Stimulated activated naive CD8-positive, alpha-beta T cell treated with anti-CD3 and anti-CD28 coated beads, Interleukin-15, amount 100 ng/mL, for 72 hours (primary cell): ENCODE measurements around the gene PKHD1.

Experiments
- ATAC-seq: fragments of 150-1000 bp; cut with Tn5 transposase; 2 replicates; pipeline ENCODE4 v1.10.0; 2021; ENCODE audit warnings: mild to moderate bottlenecking, moderate library complexity
- DNase-seq, 2 donors: peaks; one replicate each; pipeline ENCODE4 v3.0.0; 2021 to 2022
- H3K27ac Mint-ChIP-seq, 2 donors: one replicate each; pipeline ENCODE4 v1.8.0; 2022; ENCODE audit warnings: mild to moderate bottlenecking in 2 of 2, mixed read lengths in 2 of 2, moderate library complexity in 2 of 2
- H3K27me3 Mint-ChIP-seq: one replicate; pipeline ENCODE4 v1.8.0; 2022; ENCODE audit warnings: mixed read lengths
- H3K4me1 Mint-ChIP-seq: one replicate; pipeline ENCODE4 v1.8.0; 2022; ENCODE audit warnings: mild to moderate bottlenecking, mixed read lengths
- H3K4me3 Mint-ChIP-seq, 2 donors: one replicate each; pipeline ENCODE4 v1.8.0; 2022; ENCODE audit warnings: mild to moderate bottlenecking in 2 of 2, mixed read lengths in 2 of 2, moderate library complexity in 1 of 2
- H3K9me3 Mint-ChIP-seq, 2 donors: one replicate each; pipeline ENCODE4 v1.8.0; 2022; ENCODE audit warnings: mixed read lengths in 2 of 2

The PKHD1 gene

GRCh38 chr6:52115891-52116604, 28.6 kb upstream of the PKHD1 start:
- Mint-ChIP-seq H3K27ac (no peak overlapping the region), H3K27me3 (peaks cover 22% of the 10 kb centered on the region), H3K4me3 (no peak overlapping the region), H3K9me3 (peaks cover 15 to 20% of the 10 kb centered on the region in 2 donors), H3K4me1 (no peaks in the 10 kb centered on the region)
- no peak for ATAC-seq
- no peak for DNase-seq

GRCh38 chr6:52115145-52115741, 27.8 kb upstream of the PKHD1 start:
- DNase-seq, result no peak
- Mint-ChIP-seq H3K4me3 (no peak overlapping the region), H3K4me1 (no peaks in the 10 kb centered on the region), H3K27ac (no peak overlapping the region), H3K27me3 (peaks cover 23% of the 10 kb centered on the region), H3K9me3 (peaks cover 14 to 17% of the 10 kb centered on the region in 2 donors)
- ATAC-seq, result no peak

- H3K27me3 Mint-ChIP-seq, result peaks cover 45% of the 10 kb centered on the region
- no peak overlapping the region for H3K27ac Mint-ChIP-seq
- peaks cover 7 to 9% of the 10 kb centered on the region in 2 donors for H3K9me3 Mint-ChIP-seq
- no peaks in the 10 kb centered on the region for H3K4me1 Mint-ChIP-seq
- ATAC-seq (no peak), DNase-seq (no peak)
- no peak overlapping the region for H3K4me3 Mint-ChIP-seq
These were observed 21.8 kb upstream of the PKHD1 start for GRCh38 chr6:52109171-52109571.

- no peak for DNase-seq
- H3K9me3 Mint-ChIP-seq, result peaks cover 7 to 9% of the 10 kb centered on the region in 2 donors
- ATAC-seq, result no peak
- no peak overlapping the region for H3K4me3 Mint-ChIP-seq
- H3K27ac Mint-ChIP-seq, result no peak overlapping the region
- H3K4me1 Mint-ChIP-seq, result no peaks in the 10 kb centered on the region
- peaks cover 53% of the 10 kb centered on the region for H3K27me3 Mint-ChIP-seq
These were observed 20.7 kb upstream of the PKHD1 start for GRCh38 chr6:52108128-52108527.

GRCh38 chr6:52106994-52107393, 19.6 kb upstream of the PKHD1 start:
- ATAC-seq (no peak), DNase-seq (no peak)
- H3K9me3 Mint-ChIP-seq, result peaks cover 1 to 4% of the 10 kb centered on the region in 2 donors
- no peaks in the 10 kb centered on the region for H3K4me1 Mint-ChIP-seq
- H3K27ac Mint-ChIP-seq, result no peak overlapping the region
- peaks cover 61% of the 10 kb centered on the region for H3K27me3 Mint-ChIP-seq
- no peak overlapping the region for H3K4me3 Mint-ChIP-seq

GRCh38 chr6:52104979-52105378, 17.6 kb upstream of the PKHD1 start:
- H3K27me3 Mint-ChIP-seq, result peaks cover 70% of the 10 kb centered on the region
- H3K4me3 Mint-ChIP-seq, result no peak overlapping the region
- ATAC-seq (no peak), DNase-seq (no peak)
- no peaks in the 10 kb centered on the region for H3K4me1 Mint-ChIP-seq
- no peak overlapping the region for H3K27ac Mint-ChIP-seq
- no peaks in the 10 kb centered on the region for H3K9me3 Mint-ChIP-seq

- ATAC-seq (no peak), DNase-seq (no peak)
- Mint-ChIP-seq H3K4me1 (no peaks in the 10 kb centered on the region), H3K9me3 (no peaks in the 10 kb centered on the region), H3K4me3 (no peak overlapping the region), H3K27ac (no peak overlapping the region), H3K27me3 (peaks cover 63% of the 10 kb centered on the region)
These were observed 16.2 kb upstream of the PKHD1 start for GRCh38 chr6:52103623-52104022.

- H3K4me3 Mint-ChIP-seq, result no peak overlapping the region
- no peaks in the 10 kb centered on the region for H3K4me1 Mint-ChIP-seq
- H3K9me3 Mint-ChIP-seq, result no peaks in the 10 kb centered on the region
- no peak for ATAC-seq
- H3K27ac Mint-ChIP-seq, result no peak overlapping the region
- peaks cover 55% of the 10 kb centered on the region for H3K27me3 Mint-ChIP-seq
- DNase-seq, result no peak
These were observed 15.0 kb upstream of the PKHD1 start for GRCh38 chr6:52102405-52102804.

GRCh38 chr6:52098721-52099120, 11.3 kb upstream of the PKHD1 start:
- Mint-ChIP-seq H3K27ac (no peak overlapping the region), H3K4me1 (no peaks in the 10 kb centered on the region), H3K9me3 (peaks cover 7 to 8% of the 10 kb centered on the region in 2 donors), H3K4me3 (no peak overlapping the region), H3K27me3 (peaks cover 49% of the 10 kb centered on the region)
- no peak for DNase-seq
- no peak for ATAC-seq

- ATAC-seq (no peak), DNase-seq (no peak)
- Mint-ChIP-seq H3K27me3 (peaks cover 16% of the 10 kb centered on the region), H3K9me3 (peaks cover 0 to 5% of the 10 kb centered on the region in 2 donors), H3K4me1 (no peaks in the 10 kb centered on the region), H3K27ac (no peak overlapping the region), H3K4me3 (no peak overlapping the region)
These were observed 2.4 kb upstream of the PKHD1 start for GRCh38 chr6:52089758-52090348.

- H3K27ac Mint-ChIP-seq, result no peak overlapping the region
- H3K27me3 Mint-ChIP-seq, result peaks cover 23% of the 10 kb centered on the region
- ATAC-seq (no peak), DNase-seq (no peak)
- H3K4me3 Mint-ChIP-seq, result no peak overlapping the region
- no peaks in the 10 kb centered on the region for H3K9me3 Mint-ChIP-seq
- H3K4me1 Mint-ChIP-seq, result no peaks in the 10 kb centered on the region
These were observed 672 bp downstream of the PKHD1 start for GRCh38 chr6:52086741-52087140.

GRCh38 chr6:52081237-52081636, 6.2 kb downstream of the PKHD1 start:
- H3K9me3 Mint-ChIP-seq, result no peaks in the 10 kb centered on the region

GRCh38 chr6:52077961-52078625, 9.3 kb downstream of the PKHD1 start:
- no peaks in the 10 kb centered on the region for H3K4me1 Mint-ChIP-seq
- peaks cover 65% of the 10 kb centered on the region for H3K27me3 Mint-ChIP-seq
- no peak for ATAC-seq
- no peak overlapping the region for H3K27ac Mint-ChIP-seq
- no peak overlapping the region for H3K4me3 Mint-ChIP-seq
- no peak for DNase-seq
- H3K9me3 Mint-ChIP-seq, result no peaks in the 10 kb centered on the region

More at GRCh38 chr6:52081237-52081636, 6.2 kb downstream of the PKHD1 start:
- no peaks in the 10 kb centered on the region for H3K4me1 Mint-ChIP-seq
- no peak for DNase-seq
- ATAC-seq, result no peak
- no peak overlapping the region for H3K4me3 Mint-ChIP-seq
- no peak overlapping the region for H3K27ac Mint-ChIP-seq
- peaks cover 46% of the 10 kb centered on the region for H3K27me3 Mint-ChIP-seq

GRCh38 chr6:52077180-52077884, 10.1 kb downstream of the PKHD1 start:
- Mint-ChIP-seq H3K4me3 (no peak overlapping the region), H3K4me1 (no peaks in the 10 kb centered on the region), H3K27me3 (peaks cover 66% of the 10 kb centered on the region), H3K27ac (no peak overlapping the region), H3K9me3 (no peaks in the 10 kb centered on the region)
- no peak for ATAC-seq
- DNase-seq, result no peak

GRCh38 chr6:52076791-52077179, 10.6 kb downstream of the PKHD1 start:
- no peak overlapping the region for H3K4me3 Mint-ChIP-seq
- no peaks in the 10 kb centered on the region for H3K9me3 Mint-ChIP-seq
- peaks cover 66% of the 10 kb centered on the region for H3K27me3 Mint-ChIP-seq
- ATAC-seq (no peak), DNase-seq (no peak)
- no peak overlapping the region for H3K27ac Mint-ChIP-seq
- no peaks in the 10 kb centered on the region for H3K4me1 Mint-ChIP-seq
